Liver (tissue), 9 donors: ENCODE results near the gene OR2AG1. TPM values are rescaled to one million over a fixed set of nuclear protein-coding genes. Genes with fewer than 3 reads are reported as not detected.

Experiments
- DNase-seq: peaks from one replicate; pipeline ENCODE4 v3.0.0-alpha.2; 2017; ENCODE audit warnings: low spot score
- H3K27ac ChIP-seq, 2 donors: one replicate each; pipeline ENCODE4 v1.7.0; 2013; ENCODE audit warnings: inconsistent platforms in 2 of 2, low read length in 2 of 2, control low read depth in 1 of 2, low read depth in 1 of 2, mild to moderate bottlenecking in 1 of 2
- H3K27me3 ChIP-seq, 4 donors: one replicate each; pipeline versions ENCODE4 v1.6.1 to v1.7.0; 2013; ENCODE audit warnings: low read length in 3 of 4, inconsistent platforms in 1 of 4, mild to moderate bottlenecking in 1 of 4, moderate library complexity in 1 of 4; ENCODE audit not compliant: control insufficient read depth in 4 of 4, insufficient read depth in 4 of 4
- H3K36me3 ChIP-seq, 4 donors: one replicate each; pipeline versions ENCODE4 v1.6.1 to v1.7.0; 2013; ENCODE audit warnings: low read length in 3 of 4, mild to moderate bottlenecking in 3 of 4, low read depth in 1 of 4, moderate library complexity in 1 of 4; ENCODE audit not compliant: control insufficient read depth in 4 of 4, insufficient read depth in 3 of 4
- H3K4me1 ChIP-seq, 4 donors: one replicate each; pipeline versions ENCODE4 v1.6.1 to v1.7.0; 2013; ENCODE audit warnings: low read length in 3 of 4, mild to moderate bottlenecking in 3 of 4, moderate library complexity in 1 of 4; ENCODE audit not compliant: control insufficient read depth in 4 of 4, insufficient read depth in 4 of 4
- H3K4me3 ChIP-seq, 3 donors: one replicate each; pipeline versions ENCODE4 v1.6.1 to v1.7.0; 2013; ENCODE audit warnings: low read length in 3 of 3, control low read depth in 1 of 3, low read depth in 1 of 3, mild to moderate bottlenecking in 1 of 3
- H3K9ac ChIP-seq, 2 donors: one replicate each; pipeline ENCODE4 v1.7.0; 2013; ENCODE audit warnings: low read length in 2 of 2, mild to moderate bottlenecking in 2 of 2, moderate library complexity in 2 of 2, control low read depth in 1 of 2, low read depth in 1 of 2
- H3K9me3 ChIP-seq, 4 donors: one replicate each; pipeline versions ENCODE4 v1.6.1 to v1.7.0; 2013; ENCODE audit warnings: low read length in 3 of 4; ENCODE audit not compliant: control insufficient read depth in 4 of 4
- HNF4A ChIP-seq, 2 donors: conservative IDR thresholded peaks; 2 replicates each; pipeline ENCODE4 v1.6.1; 2016; ENCODE audit warnings: antibody characterized with exemption in 2 of 2, mild to moderate bottlenecking in 2 of 2
- SP1 ChIP-seq: IDR thresholded peaks from 2 replicates; pipeline ENCODE4 v1.6.1; 2018; ENCODE audit warnings: antibody characterized with exemption, mild to moderate bottlenecking
- WGBS: extraction: QIAGEN DNeasy Blood & Tissue Kit; methylation state at CpG from one replicate; pipeline ENCODE4 v1.1.7; 2013; 5-methylcytosine and 5-hydroxymethylcytosine counted together
- polyA plus RNA-seq, 2 donors: library from polyadenylated mRNA; stranded (reverse) in 1 of 2; unstranded in 1 of 2; fragments of 200-250 nt in 1 of 2; fragments of >200 nt in 1 of 2; fragmentation: Nextera tagmentation in 1 of 2; extraction: Ambion mirVana in 1 of 2; gene quantifications; one replicate each; pipeline versions ENCODE4 v1.2.1 to v1.2.3, GENCODE V29; 2013 to 2015
- total RNA-seq, 2 donors: library from RNA; depleted of rRNA; stranded (reverse); fragments of >200 nt; gene quantifications; one replicate each; pipeline ENCODE4 v1.2.3, GENCODE V29; 2014
- donor health status: healthy.
- donor health status: healthy.
- donor health status: healthy.
- donor health status: healthy.
- donor health status: healthy.

OR2AG1 gene
- total and polyA plus RNA-seq, 4 donors: not detected

GRCh38 chr11:6834021-6834420 lies 51.2 kb downstream of the OR2AG1 start:
- Histone ChIP-seq H3K4me3 (no peak overlapping the region), H3K4me1 (no peaks in the 10 kb centered on the region), H3K9ac (no peak overlapping the region), H3K36me3 (no peaks in the 10 kb centered on the region), H3K9me3 (no peaks in the 10 kb centered on the region), H3K27ac (no peak overlapping the region), H3K27me3 (peaks cover 0 to 5% (median 0%) of the 10 kb centered on the region in 4 donors)
- DNase-seq: no peak
- 69% methylated on average over 1 of the region's 1 CpG for WGBS
- TF ChIP-seq SP1: no peak
- TF ChIP-seq HNF4A (conservative IDR thresholded peaks at IDR 0.05): no peak

Other genes with a start within 250 kb of the OR2AG1 start
- 10 to 100 TPM; 10.5 to 11.9 TPM for gene RRP8, start 179.4 kb upstream of the OR2AG1 start, total RNA-seq
- gene RRP8, start 179.4 kb upstream of the OR2AG1 start, polyA plus RNA-seq: 10 to 100 TPM; 10.3 to 12.6 TPM
- gene ILK, start 179.2 kb upstream of the OR2AG1 start, total RNA-seq: 10 to 100 TPM; 50.5 to 69.1 TPM
- 10 to 100 TPM; 29.6 to 45.9 TPM for gene ILK, start 179.2 kb upstream of the OR2AG1 start, polyA plus RNA-seq
- gene TAF10, start 170.8 kb upstream of the OR2AG1 start, total RNA-seq: 10 to 100 TPM; 10.5 to 18.8 TPM
- 10 to 100 TPM; 44.2 to 58.1 TPM for gene TAF10, start 170.8 kb upstream of the OR2AG1 start, polyA plus RNA-seq
- gene TPP1, start 163.6 kb upstream of the OR2AG1 start, total RNA-seq: 100 to 1,000 TPM in 1 of 2 donors, 10 to 100 TPM in 1; 71.3 to 108 TPM
- 100 to 1,000 TPM in 1 of 2 donors, 10 to 100 TPM in 1; 52.8 to 102 TPM for gene TPP1, start 163.6 kb upstream of the OR2AG1 start, polyA plus RNA-seq
- gene DCHS1, start 127.2 kb upstream of the OR2AG1 start, total RNA-seq: 1 to 10 TPM; 8.6 to 8.9 TPM
- 1 to 10 TPM in 1 of 2 donors, under 1 TPM in 1; 0.68 to 3.0 TPM for gene DCHS1, start 127.2 kb upstream of the OR2AG1 start, polyA plus RNA-seq
- gene MRPL17, start 99.7 kb upstream of the OR2AG1 start, total RNA-seq: 10 to 100 TPM; 14.0 to 18.0 TPM
- 10 to 100 TPM; 20.0 to 21.8 TPM for gene MRPL17, start 99.7 kb upstream of the OR2AG1 start, polyA plus RNA-seq
- under 1 TPM in 1 of 2 donors, not detected in 1; under 0.01 TPM for gene OR2AG2, start 11.0 kb upstream of the OR2AG1 start, total RNA-seq
- not detected for gene OR2AG2, start 11.0 kb upstream of the OR2AG1 start, polyA plus RNA-seq
- under 1 TPM in 1 of 2 donors, not detected in 1; 0.08 TPM for gene OR6A2, start 16.7 kb downstream of the OR2AG1 start, total RNA-seq
- gene OR6A2, start 16.7 kb downstream of the OR2AG1 start, polyA plus RNA-seq: not detected
- not detected for gene OR10A5, start 62.7 kb downstream of the OR2AG1 start, total RNA-seq
- not detected for gene OR10A5, start 62.7 kb downstream of the OR2AG1 start, polyA plus RNA-seq
- gene OR10A2, start 80.0 kb downstream of the OR2AG1 start, total RNA-seq: not detected
- not detected for gene OR10A2, start 80.0 kb downstream of the OR2AG1 start, polyA plus RNA-seq
- gene OR10A4, start 93.6 kb downstream of the OR2AG1 start, total RNA-seq: not detected
- not detected for gene OR10A4, start 93.6 kb downstream of the OR2AG1 start, polyA plus RNA-seq
- gene OR2D2, start 109.5 kb downstream of the OR2AG1 start, total RNA-seq: not detected
- gene OR2D2, start 109.5 kb downstream of the OR2AG1 start, polyA plus RNA-seq: not detected
- gene OR2D3, start 138.0 kb downstream of the OR2AG1 start, total RNA-seq: not detected
- gene OR2D3, start 138.0 kb downstream of the OR2AG1 start, polyA plus RNA-seq: not detected
- gene ZNF215, start 143.4 kb downstream of the OR2AG1 start, total RNA-seq: under 1 TPM; 0.25 to 0.42 TPM
- under 1 TPM; 0.07 to 0.15 TPM for gene ZNF215, start 143.4 kb downstream of the OR2AG1 start, polyA plus RNA-seq
- 1 to 10 TPM; 1.3 to 2.3 TPM for gene ZNF214, start 237.3 kb downstream of the OR2AG1 start, total RNA-seq
- 1 to 10 TPM in 1 of 2 donors, under 1 TPM in 1; 0.57 to 1.1 TPM for gene ZNF214, start 237.3 kb downstream of the OR2AG1 start, polyA plus RNA-seq
- gene NLRP14, start 237.5 kb downstream of the OR2AG1 start, total RNA-seq: under 1 TPM; 0.47 to 0.50 TPM
- under 1 TPM; 0.02 to 0.22 TPM for gene NLRP14, start 237.5 kb downstream of the OR2AG1 start, polyA plus RNA-seq